Upper lobe of left lung (tissue), 6 donors: Measurements from ENCODE around the gene ARHGEF7. TPM values are rescaled to one million over a fixed set of nuclear protein-coding genes. Genes with fewer than 3 reads are reported as not detected.

Experiments used
- ATAC-seq, 2 donors: fragments of 200-7000 bp; cut with Tn5 transposase; one replicate each; pipeline ENCODE4 v1.9.1; 2022; ENCODE audit warnings: mild to moderate bottlenecking in 2 of 2, moderate library complexity in 2 of 2; ENCODE audit not compliant: low FRiP score in 2 of 2
- DNase-seq, 2 donors: peaks; one replicate each; pipeline ENCODE4 v3.0.0-alpha.2; 2019 to 2020
- H3K27ac ChIP-seq, 4 donors: fragments of 200-600 bp; sonication (generic); one replicate each; pipeline ENCODE4 v1.5.1; 2016 to 2019
- H3K27me3 ChIP-seq, 4 donors: fragments of 200-600 bp; sonication (generic); one replicate each; pipeline ENCODE4 v1.5.1; 2017 to 2019
- H3K36me3 ChIP-seq, 4 donors: fragments of 200-600 bp; sonication (generic); one replicate each; pipeline ENCODE4 v1.5.1; 2016 to 2019
- H3K4me1 ChIP-seq, 4 donors: fragments of 200-600 bp; sonication (generic); one replicate each; pipeline ENCODE4 v1.5.1; 2018 to 2019
- H3K4me3 ChIP-seq, 4 donors: fragments of 200-600 bp; sonication (generic); one replicate each; pipeline ENCODE4 v1.5.1; 2017 to 2019; ENCODE audit warnings: mild to moderate bottlenecking in 2 of 4, moderate library complexity in 1 of 4
- H3K9me3 ChIP-seq, 4 donors: fragments of 200-600 bp; sonication (generic); one replicate each; pipeline ENCODE4 v1.5.1; 2018 to 2019
- CTCF ChIP-seq, 6 experiments: fragments of 450-650 bp in 4 of 6; fragments of 200-600 bp in 2 of 6; sonication (generic) in 2 of 6; IDR thresholded peaks; one replicate each; pipeline ENCODE4 v1.5.1; 2016 to 2019; ENCODE audit warnings: antibody characterized with exemption in 6 of 6
- EP300 ChIP-seq, 4 donors: sonication (generic); formaldehyde crosslinking; IDR thresholded peaks; one replicate each; pipeline ENCODE4 v1.5.1; 2017; ENCODE audit warnings: antibody characterized with exemption in 4 of 4, control low read depth in 2 of 4
- POLR2A ChIP-seq, 4 donors: fragments of 450-650 bp; IDR thresholded peaks; one replicate each; pipeline ENCODE4 v1.5.1; 2016 to 2017; ENCODE audit warnings: antibody characterized with exemption in 4 of 4, mild to moderate bottlenecking in 2 of 4
- POLR2AphosphoS5 ChIP-seq, 2 donors: sonication (generic); formaldehyde crosslinking; IDR thresholded peaks; one replicate each; pipeline ENCODE4 v1.5.1; 2017; ENCODE audit warnings: antibody characterized with exemption in 2 of 2
- WGBS, 2 donors: methylation state at CpG; one replicate each; pipeline ENCODE4 v1.1.5; 2017 to 2018; 5-methylcytosine and 5-hydroxymethylcytosine counted together
- total RNA-seq, 6 donors: library from RNA; depleted of rRNA in 4 of 6; stranded (reverse); fragments of >200 nt in 4 of 6; gene quantifications; one replicate each; pipeline versions ENCODE4 v1.1.0 to v1.2.1, GENCODE V29; 2016 to 2021
- donor health status: DM: no; HTN: no; CAD: no; lungs with moderate emphysema.
- donor health status: DM: no; HTN: yes; CAD: no; lungs with severe emphysema.

The ARHGEF7 gene
- total RNA-seq, 6 donors from 2014 or later: 50.3 to 130 (median 67.4) TPM

GRCh38 chr13:111284565-111284964 is 169.5 kb downstream of the ARHGEF7 start:
- WGBS, 2 donors: 91 to 94% methylated on average over 9 to 14 of the region's 14 CpGs
- Histone ChIP-seq H3K4me1 (peaks cover 0 to 9% (median 8%) of the 10 kb centered on the region in 4 donors), H3K4me3 (no peak overlapping the region), H3K36me3 (peaks cover 42 to 91% (median 66%) of the 10 kb centered on the region in 4 donors), H3K27ac (no peak overlapping the region), H3K9me3 (no peaks in the 10 kb centered on the region), H3K27me3 (no peaks in the 10 kb centered on the region)
- DNase-seq (no peak), ATAC-seq (no peak)
- TF ChIP-seq EP300 (IDR thresholded peaks at IDR 0.05) (no peak), CTCF (IDR thresholded peaks at IDR 0.05) (no peak), POLR2AphosphoS5 (IDR thresholded peaks at IDR 0.05) (no peak), POLR2A (IDR thresholded peaks at IDR 0.05) (no peak)

GRCh38 chr13:111286162-111286561 is 171.1 kb downstream of the ARHGEF7 start:
- ATAC-seq: no peak
- no peaks in the 10 kb centered on the region for H3K27me3 ChIP-seq
- no peak overlapping the region for H3K4me3 ChIP-seq
- no peaks in the 10 kb centered on the region for H3K9me3 ChIP-seq
- TF ChIP-seq POLR2AphosphoS5 (IDR thresholded peaks at IDR 0.05) (no peak), POLR2A (IDR thresholded peaks at IDR 0.05) (no peak), CTCF (IDR thresholded peaks at IDR 0.05) (no peak), EP300 (IDR thresholded peaks at IDR 0.05) (no peak)
- no peak for DNase-seq
- no peak overlapping the region for H3K27ac ChIP-seq
- H3K4me1 ChIP-seq: peaks cover 0 to 9% (median 8%) of the 10 kb centered on the region in 4 donors
- peaks cover 52 to 99% (median 69%) of the 10 kb centered on the region in 4 donors for H3K36me3 ChIP-seq
- 89 to 91% methylated on average over 13 to 15 of the region's 15 CpGs for WGBS, 2 donors

- Histone ChIP-seq H3K27ac (no peak overlapping the region), H3K27me3 (no peaks in the 10 kb centered on the region), H3K4me3 (no peak overlapping the region), H3K4me1 (peaks cover 0 to 8% (median 6%) of the 10 kb centered on the region in 4 donors), H3K9me3 (no peaks in the 10 kb centered on the region), H3K36me3 (peaks cover 53 to 99% (median 72%) of the 10 kb centered on the region in 4 donors)
- DNase-seq (no peak), ATAC-seq (no peak)
- TF ChIP-seq POLR2AphosphoS5 (IDR thresholded peaks at IDR 0.05) (no peak), POLR2A (IDR thresholded peaks at IDR 0.05) (no peak), CTCF (IDR thresholded peaks at IDR 0.05) (no peak), EP300 (IDR thresholded peaks at IDR 0.05) (no peak)
- 93 to 96% methylated on average over 6 to 7 of the region's 7 CpGs for WGBS, 2 donors
Observed at GRCh38 chr13:111286749-111287148, 171.6 kb downstream of the ARHGEF7 start.

- Histone ChIP-seq H3K36me3 (peaks cover 53 to 99% (median 75%) of the 10 kb centered on the region in 4 donors), H3K27me3 (no peaks in the 10 kb centered on the region), H3K9me3 (no peaks in the 10 kb centered on the region), H3K4me1 (peaks cover 0 to 8% (median 4%) of the 10 kb centered on the region in 4 donors), H3K27ac (no peak overlapping the region), H3K4me3 (no peak overlapping the region)
- TF ChIP-seq EP300 (IDR thresholded peaks at IDR 0.05) (no peak), POLR2A (IDR thresholded peaks at IDR 0.05) (no peak), CTCF (IDR thresholded peaks at IDR 0.05) (no peak), POLR2AphosphoS5 (IDR thresholded peaks at IDR 0.05) (no peak)
- WGBS, 2 donors: 91 to 94% methylated on average over 8 of the region's 8 CpGs
- DNase-seq (no peak), ATAC-seq (peak in 1 of 2 donors; percentile 20)
Observed at GRCh38 chr13:111287201-111287600, 172.1 kb downstream of the ARHGEF7 start.

GRCh38 chr13:111288276-111288675 is 173.2 kb downstream of the ARHGEF7 start:
- WGBS, 2 donors: 94 to 95% methylated on average over 7 of the region's 7 CpGs
- ATAC-seq: no peak
- Histone ChIP-seq H3K9me3 (no peaks in the 10 kb centered on the region), H3K27ac (no peak overlapping the region), H3K36me3 (peaks cover 51 to 99% (median 80%) of the 10 kb centered on the region in 4 donors), H3K4me1 (no peaks in the 10 kb centered on the region), H3K27me3 (no peaks in the 10 kb centered on the region), H3K4me3 (no peak overlapping the region)
- TF ChIP-seq POLR2A (IDR thresholded peaks at IDR 0.05): no peak
- no peak for TF ChIP-seq EP300 (IDR thresholded peaks at IDR 0.05)
- no peak for TF ChIP-seq CTCF (IDR thresholded peaks at IDR 0.05)
- no peak for TF ChIP-seq POLR2AphosphoS5 (IDR thresholded peaks at IDR 0.05)
- DNase-seq: no peak
